ENCODE measurements around the gene GARRE1.
A peak's percentile ranks its signal among the peaks of the same experiment; 100 is the strongest.
"Not testable (repeated sequence)": the region's sequence is repeated elsewhere in the genome, so short reads cannot be mapped to it uniquely, and the experiment has no call there.

Gene GARRE1, protein sequence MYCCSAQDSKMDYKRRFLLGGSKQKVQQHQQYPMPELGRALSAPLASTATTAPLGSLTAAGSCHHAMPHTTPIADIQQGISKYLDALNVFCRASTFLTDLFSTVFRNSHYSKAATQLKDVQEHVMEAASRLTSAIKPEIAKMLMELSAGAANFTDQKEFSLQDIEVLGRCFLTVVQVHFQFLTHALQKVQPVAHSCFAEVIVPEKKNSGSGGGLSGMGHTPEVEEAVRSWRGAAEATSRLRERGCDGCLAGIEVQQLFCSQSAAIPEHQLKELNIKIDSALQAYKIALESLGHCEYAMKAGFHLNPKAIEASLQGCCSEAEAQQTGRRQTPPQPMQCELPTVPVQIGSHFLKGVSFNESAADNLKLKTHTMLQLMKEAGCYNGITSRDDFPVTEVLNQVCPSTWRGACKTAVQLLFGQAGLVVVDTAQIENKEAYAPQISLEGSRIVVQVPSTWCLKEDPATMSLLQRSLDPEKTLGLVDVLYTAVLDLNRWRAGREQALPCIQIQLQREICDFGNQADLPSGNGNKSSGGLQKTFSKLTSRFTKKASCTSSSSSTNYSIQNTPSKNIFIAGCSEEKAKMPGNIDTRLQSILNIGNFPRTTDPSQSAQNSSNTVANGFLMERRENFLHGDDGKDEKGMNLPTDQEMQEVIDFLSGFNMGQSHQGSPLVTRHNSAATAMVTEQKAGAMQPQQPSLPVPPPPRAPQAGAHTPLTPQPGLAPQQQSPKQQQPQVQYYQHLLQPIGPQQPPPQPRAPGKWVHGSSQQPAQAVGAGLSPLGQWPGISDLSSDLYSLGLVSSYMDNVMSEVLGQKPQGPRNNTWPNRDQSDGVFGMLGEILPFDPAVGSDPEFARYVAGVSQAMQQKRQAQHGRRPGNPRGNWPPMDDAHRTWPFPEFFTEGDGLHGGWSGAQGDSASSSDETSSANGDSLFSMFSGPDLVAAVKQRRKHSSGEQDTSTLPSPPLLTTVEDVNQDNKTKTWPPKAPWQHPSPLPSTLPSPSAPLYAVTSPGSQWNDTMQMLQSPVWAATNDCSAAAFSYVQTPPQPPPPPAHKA (N-terminal part only)

DNA sequence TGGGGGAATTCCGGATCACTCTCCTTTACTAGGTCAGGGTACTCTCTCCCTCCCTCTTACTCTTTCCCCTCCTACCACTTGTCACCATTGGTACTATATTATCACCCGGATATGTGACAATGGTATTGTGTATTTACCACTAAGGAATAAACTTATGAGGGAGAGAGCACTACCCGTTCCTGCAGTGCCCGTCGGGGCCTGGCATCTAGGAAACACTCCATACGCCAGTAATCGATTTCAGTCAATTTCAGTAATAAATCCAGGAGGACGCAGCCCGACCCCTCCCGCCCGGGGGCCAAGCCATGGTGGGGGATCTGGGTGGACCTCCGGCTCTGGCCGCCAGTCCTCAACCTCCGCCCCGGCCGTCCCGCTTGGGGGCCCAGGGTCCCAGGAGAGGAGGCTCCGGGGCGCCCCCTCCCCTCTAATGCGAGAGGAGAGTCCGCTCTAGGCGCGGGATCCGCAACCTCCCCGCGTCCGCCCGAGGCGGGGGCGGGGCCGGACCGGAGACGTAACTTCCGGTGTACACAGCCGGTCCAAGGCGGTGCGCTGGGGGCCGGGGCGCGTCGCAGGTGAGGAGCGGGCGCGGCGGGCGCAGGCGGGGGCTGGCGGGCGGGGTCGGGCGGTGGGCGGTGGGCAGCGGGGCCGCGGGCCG is at the start of gene GARRE1:
Gene GARRE1 (plus strand): TSS at position 509 of the 652 bp plus-strand sequence. CDS start 45,920 bp downstream, outside the sequence.
- peak; percentile 88 for ATAC-seq
- TF ChIP-seq ZFP30 (CRISPR knock-in tag; IDR thresholded peaks at IDR 0.05) (no peak), BACH2 (CRISPR knock-in tag; IDR thresholded peaks at IDR 0.05; ENCODE audit: borderline replicate concordance) (no peak), ZNF70 (CRISPR knock-in tag; IDR thresholded peaks at IDR 0.05) (no peak), ZNF8 (CRISPR knock-in tag; IDR thresholded peaks at IDR 0.05) (no peak), SNAI2 (CRISPR knock-in tag; IDR thresholded peaks at IDR 0.05) (no peak), ZFP3 (CRISPR knock-in tag; IDR thresholded peaks at IDR 0.05) (no peak), CREB5 (CRISPR knock-in tag; IDR thresholded peaks at IDR 0.05; ENCODE audit: low read depth) (no peak), TSHZ2 (CRISPR knock-in tag; IDR thresholded peaks at IDR 0.05) (peak; percentile 55; the same call in 1 of the 2 replicates)

DNA sequence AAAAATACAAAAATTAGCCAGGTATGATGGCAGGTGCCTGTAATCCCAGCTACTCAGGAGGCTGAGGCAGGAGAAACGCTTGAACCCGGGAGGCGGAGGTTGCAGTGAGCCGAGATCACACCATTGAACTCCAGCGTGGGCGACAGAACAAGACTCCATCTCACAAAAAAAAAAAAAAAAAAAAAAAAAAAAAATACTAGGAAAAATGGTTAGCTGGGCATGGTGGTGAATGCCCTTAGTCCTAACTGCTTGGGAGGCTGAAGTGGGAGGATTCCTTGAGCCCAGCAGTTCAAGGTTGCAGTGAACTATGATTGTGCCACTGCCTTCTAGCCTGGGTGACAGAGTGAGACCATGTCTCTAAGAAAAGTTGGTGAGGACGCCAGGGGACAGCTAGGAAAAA is 49.0 kb upstream of the GARRE1 start:
- not testable (repeated sequence) for ATAC-seq

- TF ChIP-seq TCF4 (CRISPR knock-in tag; IDR thresholded peaks at IDR 0.05; ENCODE audit: borderline replicate concordance) (no peak), TSHZ2 (CRISPR knock-in tag; IDR thresholded peaks at IDR 0.05) (no peak), CSRNP3 (CRISPR knock-in tag; IDR thresholded peaks at IDR 0.05) (no peak), ZFP30 (CRISPR knock-in tag; IDR thresholded peaks at IDR 0.05) (no peak), ISL1 (CRISPR knock-in tag; IDR thresholded peaks at IDR 0.05) (no peak), ARNTL (CRISPR knock-in tag; IDR thresholded peaks at IDR 0.05; ENCODE audit: borderline replicate concordance, low read depth) (no peak), OSR1 (CRISPR knock-in tag; IDR thresholded peaks at IDR 0.05) (no peak), ZNF70 (CRISPR knock-in tag; IDR thresholded peaks at IDR 0.05) (no peak), ESRRG (CRISPR knock-in tag; IDR thresholded peaks at IDR 0.05) (no peak), ZFP3 (CRISPR knock-in tag; IDR thresholded peaks at IDR 0.05) (no peak), GLIS3 (CRISPR knock-in tag; IDR thresholded peaks at IDR 0.05) (no peak), ZNF8 (CRISPR knock-in tag; IDR thresholded peaks at IDR 0.05) (no peak)
- TF ChIP-seq, protein P1, sequence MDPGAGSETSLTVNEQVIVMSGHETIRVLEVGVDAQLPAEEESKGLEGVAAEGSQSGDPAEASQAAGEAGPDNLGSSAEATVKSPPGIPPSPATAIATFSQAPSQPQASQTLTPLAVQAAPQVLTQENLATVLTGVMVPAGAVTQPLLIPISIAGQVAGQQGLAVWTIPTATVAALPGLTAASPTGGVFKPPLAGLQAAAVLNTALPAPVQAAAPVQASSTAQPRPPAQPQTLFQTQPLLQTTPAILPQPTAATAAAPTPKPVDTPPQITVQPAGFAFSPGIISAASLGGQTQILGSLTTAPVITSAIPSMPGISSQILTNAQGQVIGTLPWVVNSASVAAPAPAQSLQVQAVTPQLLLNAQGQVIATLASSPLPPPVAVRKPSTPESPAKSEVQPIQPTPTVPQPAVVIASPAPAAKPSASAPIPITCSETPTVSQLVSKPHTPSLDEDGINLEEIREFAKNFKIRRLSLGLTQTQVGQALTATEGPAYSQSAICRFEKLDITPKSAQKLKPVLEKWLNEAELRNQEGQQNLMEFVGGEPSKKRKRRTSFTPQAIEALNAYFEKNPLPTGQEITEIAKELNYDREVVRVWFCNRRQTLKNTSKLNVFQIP (CRISPR knock-in tag; IDR thresholded peaks at IDR 0.05; ENCODE audit: borderline replicate concordance, low read depth): no peak
- ATAC-seq: no peak
Observed at GRCh38 chr19:34208291-34208884, 46.0 kb upstream of the GARRE1 start.

Data from SK-N-SH treated with all-trans-retinoic acid at 6 μM for 48 hours (cell line).